GM12892 (cell line): ENCODE results near the gene MYADML2.

Source experiments
- POLR2AphosphoS5 ChIP-seq: IDR thresholded peaks from 2 replicates; pipeline ENCODE4 v1.6.1; 2011; ENCODE audit warnings: low read depth, low read length, control low read depth
- TAF1 ChIP-seq: IDR thresholded peaks from 2 replicates; pipeline ENCODE4 v1.6.1; 2011; ENCODE audit warnings: low read depth, mild to moderate bottlenecking, control low read depth, low read length, borderline replicate concordance

DNA sequence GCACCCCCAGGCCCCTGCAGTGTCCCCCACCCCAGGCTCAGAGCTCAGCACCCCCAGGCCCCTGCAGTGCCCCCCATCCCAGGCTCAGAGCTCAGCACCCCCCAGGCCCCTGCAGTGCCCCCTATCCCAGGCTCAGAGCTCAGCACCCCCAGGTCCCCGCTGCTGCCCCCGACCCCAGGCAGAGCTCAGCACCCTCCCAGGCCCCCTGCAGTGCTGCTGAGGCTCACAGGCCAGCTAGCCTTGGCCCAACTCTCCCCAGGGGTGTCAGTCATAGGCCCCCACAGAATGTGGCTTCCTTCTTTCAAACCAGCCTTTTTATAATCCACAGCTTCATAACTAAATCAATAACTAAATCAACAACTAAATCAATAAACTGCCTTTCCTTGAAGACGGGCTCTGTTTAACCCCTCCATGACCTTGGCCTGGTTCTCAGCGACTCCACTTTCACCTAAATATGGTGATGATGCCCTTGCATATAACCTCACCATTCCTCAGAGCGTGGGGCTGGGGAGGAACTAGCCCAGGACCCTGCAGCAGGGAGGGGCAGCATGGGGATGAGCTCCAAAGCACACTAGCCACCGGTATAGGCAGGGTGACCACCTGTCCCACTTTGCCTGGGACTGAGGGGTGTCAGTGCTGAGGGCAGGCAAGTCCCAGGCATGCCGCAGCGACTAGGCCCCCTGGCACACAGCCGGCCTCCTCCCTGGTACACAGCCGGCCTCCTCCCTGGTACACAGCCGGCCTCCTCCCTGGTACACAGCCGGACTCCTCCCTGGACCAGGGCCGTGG, 8.9 kb upstream of the MYADML2 start:
- TF ChIP-seq POLR2AphosphoS5 = no peak
- no peak for TF ChIP-seq TAF1
